ENCODE data around the gene RCAN3. TPM values are rescaled to one million over a fixed set of nuclear protein-coding genes. Genes with fewer than 3 reads are reported as not detected.

The RCAN3 gene
- 15.9 and 17.9 TPM in 2 replicates for total RNA-seq

GRCh38 chr1:24502709-24503058, at the start of gene RCAN3:
TSS of gene RCAN3 (plus strand) at chr1:24502836. CDS start at chr1:24514373, 11,537 bp downstream.

GRCh38 chr1:24555591-24556413, 53.2 kb downstream of the RCAN3 start, which contains the start of gene NCMAP:
TSS of gene NCMAP (plus strand) at chr1:24556087. CDS start at chr1:24595431, 39,344 bp downstream.

Other genes with a start within 250 kb of the RCAN3 start
- 29.0 and 34.9 TPM in 2 replicates for gene GRHL3, start 183.5 kb upstream of the RCAN3 start, total RNA-seq
- 5.3 and 5.5 TPM in 2 replicates for gene STPG1, start 89.1 kb upstream of the RCAN3 start, total RNA-seq
- gene NIPAL3, start 87.0 kb upstream of the RCAN3 start, total RNA-seq, result 34.9 and 48.0 TPM in 2 replicates
- 0.21 and 1.2 TPM in 2 replicates for gene NCMAP, start 53.3 kb downstream of the RCAN3 start, total RNA-seq
- 18.8 and 23.0 TPM in 2 replicates for gene SRRM1, start 140.5 kb downstream of the RCAN3 start, total RNA-seq
- gene CLIC4, start 242.6 kb downstream of the RCAN3 start, total RNA-seq, result 124 and 139 TPM in 2 replicates

All from tracheal epithelial cell (primary cell).